Measurements from ENCODE around the gene CTCF.
A peak's percentile ranks its signal among the peaks of the same experiment; 100 is the strongest.

CTCF gene

GRCh38 chr16:67549936-67550335 lies 12.4 kb upstream of the CTCF start:
- DNase-seq, result no peak

GRCh38 chr16:67551091-67551490 lies 11.2 kb upstream of the CTCF start:
- no peak for DNase-seq

- DNase-seq, result no peak
Observed at GRCh38 chr16:67551972-67552371, 10.4 kb upstream of the CTCF start.

- no peak for DNase-seq
Observed at GRCh38 chr16:67552476-67552875, 9.8 kb upstream of the CTCF start.

GRCh38 chr16:67555795-67556212 lies 6.5 kb upstream of the CTCF start:
- no peak for DNase-seq

- DNase-seq, result no peak
Observed at GRCh38 chr16:67558859-67559258, 3.5 kb upstream of the CTCF start.

GRCh38 chr16:67560827-67561342 lies 1.4 kb upstream of the CTCF start:
- no peak for DNase-seq

- DNase-seq, result no peak
Observed at GRCh38 chr16:67561501-67561823, 864 bp upstream of the CTCF start.

GRCh38 chr16:67561824-67562525 lies 351 bp upstream of the CTCF start:
- peak; percentile 96 for DNase-seq

- peak; percentile 67 for DNase-seq
Observed at GRCh38 chr16:67562918-67563707, 787 bp downstream of the CTCF start.

- peak; percentile 28 for DNase-seq
Observed at GRCh38 chr16:67563708-67564468, 1.6 kb downstream of the CTCF start.

- DNase-seq, result no peak
Observed at GRCh38 chr16:67565470-67566100, 3.3 kb downstream of the CTCF start.

- DNase-seq, result no peak
Observed at GRCh38 chr16:67571464-67571863, 9.1 kb downstream of the CTCF start.

- DNase-seq, result no peak
Observed at GRCh38 chr16:67571981-67572431, 9.7 kb downstream of the CTCF start.

- no peak for DNase-seq
Observed at GRCh38 chr16:67579686-67580085, 17.4 kb downstream of the CTCF start.

GRCh38 chr16:67580202-67580601 lies 17.9 kb downstream of the CTCF start:
- no peak for DNase-seq

- no peak for DNase-seq
Observed at GRCh38 chr16:67593288-67593687, 31.0 kb downstream of the CTCF start.

GRCh38 chr16:67593701-67594100 lies 31.4 kb downstream of the CTCF start:
- no peak for DNase-seq

GRCh38 chr16:67594256-67594915 lies 32.1 kb downstream of the CTCF start:
- no peak for DNase-seq

- no peak for DNase-seq
Observed at GRCh38 chr16:67594956-67595355, 32.6 kb downstream of the CTCF start.

- no peak for DNase-seq
Observed at GRCh38 chr16:67598527-67598926, 36.2 kb downstream of the CTCF start.

GRCh38 chr16:67605641-67606040 lies 43.3 kb downstream of the CTCF start:
- no peak for DNase-seq
